ENCODE results near the gene ADM2.

Gene ADM2

GRCh38 chr22:50445071-50445879, 36.1 kb upstream of the ADM2 start:
- peak; percentile 25 for DNase-seq (ENCODE audit: low read depth)

GRCh38 chr22:50445880-50446707, 35.2 kb upstream of the ADM2 start:
- no peak for DNase-seq (ENCODE audit: low read depth)

- no peak for DNase-seq (ENCODE audit: low read depth)
These were observed 34.4 kb upstream of the ADM2 start for GRCh38 chr22:50446708-50447575.

- no peak for DNase-seq (ENCODE audit: low read depth)
These were observed 33.5 kb upstream of the ADM2 start for GRCh38 chr22:50447576-50448551.

GRCh38 chr22:50452649-50453048, 28.7 kb upstream of the ADM2 start:
- DNase-seq (ENCODE audit: low read depth), result no peak

- DNase-seq (ENCODE audit: low read depth), result no peak
These were observed 26.7 kb upstream of the ADM2 start for GRCh38 chr22:50454556-50455075.

- no peak for DNase-seq (ENCODE audit: low read depth)
These were observed 26.1 kb upstream of the ADM2 start for GRCh38 chr22:50455201-50455600.

- DNase-seq (ENCODE audit: low read depth), result no peak
These were observed 25.3 kb upstream of the ADM2 start for GRCh38 chr22:50456026-50456425.

- DNase-seq (ENCODE audit: low read depth), result no peak
These were observed 24.7 kb upstream of the ADM2 start for GRCh38 chr22:50456466-50457234.

GRCh38 chr22:50459016-50459415, 22.3 kb upstream of the ADM2 start:
- DNase-seq (ENCODE audit: low read depth), result no peak

GRCh38 chr22:50459496-50460140, 21.7 kb upstream of the ADM2 start:
- no peak for DNase-seq (ENCODE audit: low read depth)

- no peak for DNase-seq (ENCODE audit: low read depth)
These were observed 20.4 kb upstream of the ADM2 start for GRCh38 chr22:50460938-50461337.

GRCh38 chr22:50461536-50461935, 19.8 kb upstream of the ADM2 start:
- DNase-seq (ENCODE audit: low read depth), result no peak

GRCh38 chr22:50461979-50462540, 19.3 kb upstream of the ADM2 start:
- DNase-seq (ENCODE audit: low read depth), result no peak

- DNase-seq (ENCODE audit: low read depth), result no peak
These were observed 18.0 kb upstream of the ADM2 start for GRCh38 chr22:50463188-50463900.

GRCh38 chr22:50464451-50464850, 16.9 kb upstream of the ADM2 start:
- DNase-seq (ENCODE audit: low read depth), result no peak

- DNase-seq (ENCODE audit: low read depth), result no peak
These were observed 16.0 kb upstream of the ADM2 start for GRCh38 chr22:50465066-50465930.

- no peak for DNase-seq (ENCODE audit: low read depth)
These were observed 14.0 kb upstream of the ADM2 start for GRCh38 chr22:50467341-50467740.
